Fibroblast of the aortic adventitia (primary cell): ENCODE data around the gene DLG5. TPM values are rescaled to one million over a fixed set of nuclear protein-coding genes. Genes with fewer than 3 reads are reported as not detected.

Experiments used
- DNase-seq: peaks from one replicate; pipeline ENCODE4 v3.0.0-alpha.2; 2010; ENCODE audit warnings: low read depth
- H3K4me3 ChIP-seq: 2 replicates; pipeline ENCODE4 v1.5.1; 2011; ENCODE audit warnings: low read depth, mild to moderate bottlenecking, control low read depth, low read length, moderate library complexity
- total RNA-seq: library from RNA; depleted of rRNA; stranded (reverse); fragments of >200 nt; gene quantifications from 2 replicates; pipeline ENCODE4 v1.2.3, GENCODE V29; 2012; ENCODE audit warnings: low replicate concordance
- TF ChIP-seq, protein P1 (sequence below): IDR thresholded peaks from 2 replicates; pipeline ENCODE4 v1.5.1; 2011; ENCODE audit warnings: mild to moderate bottlenecking, low read length, control low read depth, inconsistent platforms; ENCODE audit not compliant: insufficient read depth

Gene DLG5
- total RNA-seq, 1 donor: 42.7 TPM

DNA sequence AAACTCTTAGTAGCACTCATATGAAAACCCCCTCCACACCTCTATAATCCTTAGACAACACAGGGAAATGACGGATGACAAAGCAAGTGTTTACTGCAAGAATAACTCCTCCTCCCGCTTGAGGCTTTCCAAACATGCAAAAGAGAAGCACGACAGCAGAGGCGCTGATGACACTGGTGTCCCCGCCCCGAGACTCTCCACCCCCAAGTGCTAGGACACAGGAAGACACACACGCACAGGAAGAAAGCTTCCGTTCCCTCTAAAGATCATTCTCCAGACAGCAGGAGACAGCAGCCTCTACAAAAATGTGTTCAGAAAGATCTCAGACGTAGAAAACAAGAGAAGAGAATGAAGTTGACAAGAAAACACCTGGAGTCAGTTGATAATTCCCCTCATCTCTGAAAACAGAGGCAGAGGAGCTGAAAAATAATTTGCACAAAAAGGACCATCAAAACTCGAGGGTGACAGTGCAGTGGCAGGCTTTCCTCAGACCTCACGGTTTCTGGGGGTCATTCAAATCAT is 90.2 kb downstream of the DLG5 start:
- no peak for DNase-seq
- TF ChIP-seq, protein P1, sequence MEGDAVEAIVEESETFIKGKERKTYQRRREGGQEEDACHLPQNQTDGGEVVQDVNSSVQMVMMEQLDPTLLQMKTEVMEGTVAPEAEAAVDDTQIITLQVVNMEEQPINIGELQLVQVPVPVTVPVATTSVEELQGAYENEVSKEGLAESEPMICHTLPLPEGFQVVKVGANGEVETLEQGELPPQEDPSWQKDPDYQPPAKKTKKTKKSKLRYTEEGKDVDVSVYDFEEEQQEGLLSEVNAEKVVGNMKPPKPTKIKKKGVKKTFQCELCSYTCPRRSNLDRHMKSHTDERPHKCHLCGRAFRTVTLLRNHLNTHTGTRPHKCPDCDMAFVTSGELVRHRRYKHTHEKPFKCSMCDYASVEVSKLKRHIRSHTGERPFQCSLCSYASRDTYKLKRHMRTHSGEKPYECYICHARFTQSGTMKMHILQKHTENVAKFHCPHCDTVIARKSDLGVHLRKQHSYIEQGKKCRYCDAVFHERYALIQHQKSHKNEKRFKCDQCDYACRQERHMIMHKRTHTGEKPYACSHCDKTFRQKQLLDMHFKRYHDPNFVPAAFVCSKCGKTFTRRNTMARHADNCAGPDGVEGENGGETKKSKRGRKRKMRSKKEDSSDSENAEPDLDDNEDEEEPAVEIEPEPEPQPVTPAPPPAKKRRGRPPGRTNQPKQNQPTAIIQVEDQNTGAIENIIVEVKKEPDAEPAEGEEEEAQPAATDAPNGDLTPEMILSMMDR: no peak
- no peak overlapping the region for H3K4me3 ChIP-seq

DNA sequence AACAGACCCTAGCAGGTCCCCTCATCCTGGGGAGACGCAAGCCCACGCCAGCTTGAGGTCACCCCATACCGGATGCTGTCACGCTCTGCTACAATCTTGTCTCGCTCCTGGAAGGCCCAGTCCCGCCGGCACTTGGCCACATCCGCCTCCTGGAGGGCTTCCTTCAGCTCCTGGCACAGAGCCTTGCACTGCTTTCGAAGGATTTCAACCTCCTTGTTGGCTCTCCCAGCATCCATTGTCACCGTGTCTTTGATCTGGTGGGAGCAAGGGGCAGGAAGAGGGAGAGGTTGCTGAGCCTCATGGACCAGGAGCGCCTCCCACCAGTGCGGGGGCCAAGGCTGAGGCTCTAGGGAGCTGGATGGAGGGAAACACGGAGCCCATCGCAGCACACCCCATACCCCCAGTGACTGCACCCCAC is 90.9 kb downstream of the DLG5 start:
- DNase-seq: no peak
- TF ChIP-seq, protein P1: no peak
- no peak overlapping the region for H3K4me3 ChIP-seq

DNA sequence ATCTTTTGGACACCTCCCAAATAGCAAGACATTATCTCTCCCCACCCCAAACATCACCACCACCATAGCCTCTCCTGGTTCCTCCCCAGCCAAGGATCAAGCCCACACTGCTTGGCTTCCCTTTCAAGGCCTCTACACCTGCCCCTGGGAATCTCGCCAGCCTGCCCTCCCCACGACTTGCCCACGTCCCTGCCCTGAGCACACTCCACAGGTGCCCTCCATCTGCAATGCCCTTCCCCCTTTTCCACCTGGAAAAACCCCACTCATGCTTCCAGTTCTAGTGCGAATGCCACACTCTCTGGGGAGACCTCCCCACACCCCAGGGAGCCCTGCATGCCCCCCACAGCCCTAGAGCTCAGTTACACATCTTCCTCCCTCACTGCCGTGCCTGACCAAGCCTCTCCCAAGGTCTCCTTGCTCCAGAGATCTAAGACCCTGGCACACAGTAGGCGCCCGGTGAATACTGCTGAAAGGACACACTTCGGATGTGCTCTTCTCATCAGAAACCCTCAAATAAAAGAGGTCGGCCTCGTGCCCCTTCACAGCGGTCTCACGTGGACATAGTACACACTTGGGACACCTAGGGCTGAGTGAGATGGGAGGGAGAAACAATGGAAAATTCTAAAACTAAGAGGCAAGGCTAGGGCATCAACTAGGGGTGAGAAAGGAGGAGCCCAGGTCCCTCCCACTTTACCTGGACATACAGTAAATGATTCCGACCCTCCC is 91.4 kb downstream of the DLG5 start:
- TF ChIP-seq, protein P1: no peak
- H3K4me3 ChIP-seq: no peak overlapping the region
- no peak for DNase-seq

DNA sequence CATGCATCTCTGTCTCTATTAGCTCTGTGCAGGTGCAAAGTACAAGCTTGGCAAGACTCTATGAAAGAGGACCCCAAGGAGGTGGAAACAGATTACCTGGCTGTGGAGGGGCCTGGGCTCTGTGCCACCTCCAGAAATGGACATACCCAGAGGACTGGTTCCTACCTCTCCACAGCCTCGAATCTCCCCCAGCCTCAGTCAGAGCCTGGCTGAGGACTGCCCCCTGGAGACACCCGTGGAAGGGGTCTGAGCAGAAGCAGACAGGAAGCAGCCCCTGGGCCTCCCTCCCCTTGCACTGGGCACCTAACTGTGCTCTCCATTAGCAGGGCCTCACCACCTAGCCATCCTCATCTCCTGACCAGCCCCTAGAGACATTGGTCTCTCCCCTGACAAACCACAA is 92.0 kb downstream of the DLG5 start:
- TF ChIP-seq, protein P1: no peak
- no peak overlapping the region for H3K4me3 ChIP-seq
- no peak for DNase-seq

DNA sequence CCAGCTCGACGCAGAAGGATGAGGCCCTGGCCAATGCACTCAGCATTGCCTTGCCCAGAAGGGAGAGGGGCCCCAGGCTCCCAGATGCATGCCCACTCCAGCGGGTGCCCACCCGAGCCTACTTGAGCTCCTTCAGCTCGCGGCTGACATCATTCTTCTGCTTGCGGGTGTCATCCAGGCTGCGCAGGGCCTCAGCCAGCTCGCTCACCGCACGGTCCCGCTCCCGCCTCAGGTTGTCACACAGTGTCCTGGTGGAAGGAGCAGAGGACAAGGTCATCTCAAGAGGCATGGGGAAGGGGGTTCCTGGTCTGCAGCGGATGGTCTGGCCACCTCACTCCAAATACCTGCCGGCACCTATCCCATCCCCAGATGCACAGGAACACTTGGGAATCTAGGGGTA is 92.8 kb downstream of the DLG5 start:
- DNase-seq: no peak
- TF ChIP-seq, protein P1: no peak
- no peak overlapping the region for H3K4me3 ChIP-seq

DNA sequence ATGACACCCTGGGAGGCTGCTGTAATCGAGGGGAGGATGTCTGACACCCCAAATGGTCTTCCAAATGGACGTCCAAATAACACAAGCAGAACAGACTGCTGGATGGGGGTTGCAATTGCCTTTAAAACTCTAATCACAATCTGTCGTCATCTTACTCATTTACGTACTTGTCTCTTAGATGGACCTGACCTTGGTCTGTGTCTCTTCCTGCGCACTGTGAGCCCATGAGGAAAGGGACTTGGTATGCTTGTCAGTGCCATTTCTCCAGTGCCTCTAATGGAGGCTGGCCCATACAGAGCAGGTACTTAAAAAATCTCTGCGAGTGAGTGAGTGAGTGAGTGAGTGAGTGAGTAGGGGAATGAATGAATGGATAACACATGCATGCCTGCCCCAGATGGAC is 93.3 kb downstream of the DLG5 start:
- DNase-seq: no peak
- TF ChIP-seq, protein P1: no peak
- H3K4me3 ChIP-seq: no peak overlapping the region
